Gastroesophageal sphincter (tissue), 4 donors: ENCODE measurements around the gene ATRN. TPM values are rescaled to one million over a fixed set of nuclear protein-coding genes. Genes with fewer than 3 reads are reported as not detected.

Experiments
- ATAC-seq: fragments of 150-250 bp; one replicate; pipeline ENCODE4 v1.9.1; 2016; ENCODE audit warnings: mild to moderate bottlenecking, moderate library complexity
- H3K27ac ChIP-seq, 4 donors: fragments of 200-600 bp; sonication (generic) in 3 of 4; 1 replicate in 3 of 4; 2 replicates in 1 of 4; pipeline ENCODE4 v1.5.1; 2016 to 2019
- H3K27me3 ChIP-seq: fragments of 200-600 bp; sonication (generic); one replicate; pipeline ENCODE4 v1.5.1; 2019
- H3K36me3 ChIP-seq, 2 donors: fragments of 200-600 bp; sonication (generic); one replicate each; pipeline ENCODE4 v1.5.1; 2019; ENCODE audit warnings: control low read depth in 1 of 2
- H3K4me1 ChIP-seq, 3 donors: fragments of 200-600 bp; sonication (generic); 1 replicate in 2 of 3; 2 replicates in 1 of 3; pipeline ENCODE4 v1.5.1; 2016 to 2019; ENCODE audit warnings: control low read depth in 2 of 3
- H3K4me3 ChIP-seq, 2 donors: fragments of 200-600 bp; sonication (generic); one replicate each; pipeline ENCODE4 v1.5.1; 2019; ENCODE audit warnings: mild to moderate bottlenecking in 1 of 2, moderate library complexity in 1 of 2
- H3K9me3 ChIP-seq, 3 donors: fragments of 200-600 bp; sonication (generic); one replicate each; pipeline ENCODE4 v1.5.1; 2017 to 2019; ENCODE audit warnings: control low read depth in 2 of 3
- EP300 ChIP-seq: sonication (generic); formaldehyde crosslinking; IDR thresholded peaks from one replicate; pipeline ENCODE4 v1.6.1; 2017; ENCODE audit warnings: antibody characterized with exemption, mild to moderate bottlenecking
- POLR2A ChIP-seq, 2 donors: fragments of 450-650 bp; IDR thresholded peaks; one replicate each; pipeline ENCODE4 v1.6.1; 2017; ENCODE audit warnings: antibody characterized with exemption in 2 of 2, mild to moderate bottlenecking in 2 of 2, moderate library complexity in 1 of 2
- POLR2AphosphoS5 ChIP-seq: sonication (generic); formaldehyde crosslinking; IDR thresholded peaks from one replicate; pipeline ENCODE4 v1.6.1; 2017; ENCODE audit warnings: antibody characterized with exemption
- whole genome bisulfite sequencing, 2 donors: methylation state at CpG; one replicate each; pipeline ENCODE4 v1.1.5; 2018; ENCODE audit warnings: low coverage in 1 of 2; 5-methylcytosine and 5-hydroxymethylcytosine counted together
- total RNA-seq, 4 donors: library from RNA; depleted of rRNA; stranded (reverse); fragments of >200 nt; gene quantifications; one replicate each; pipeline ENCODE4 v1.1.0, GENCODE V29; 2016
- TF ChIP-seq, protein P1 (sequence below), 4 experiments: fragments of 200-600 bp in 2 of 4; fragments of 450-650 bp in 2 of 4; sonication (generic) in 1 of 4; IDR thresholded peaks; one replicate each; pipeline ENCODE4 v1.5.1; 2017 to 2019; ENCODE audit warnings: antibody characterized with exemption in 4 of 4, mild to moderate bottlenecking in 2 of 4, moderate library complexity in 2 of 4

ATRN gene
- total RNA-seq, 4 donors from 2014 or later, result 16.7 to 22.2 (median 19.4) TPM

GRCh38 chr20:3431109-3431508 lies 39.7 kb upstream of the ATRN start:
- Histone ChIP-seq H3K9me3 (no peaks in the 10 kb centered on the region), H3K27ac (no peak overlapping the region), H3K27me3 (no peaks in the 10 kb centered on the region), H3K4me3 (no peak overlapping the region), H3K4me1 (no peaks in the 10 kb centered on the region), H3K36me3 (no peaks in the 10 kb centered on the region)
- ATAC-seq, result no peak
- no peak for TF ChIP-seq POLR2A (IDR thresholded peaks at IDR 0.05)
- TF ChIP-seq, protein P1, sequence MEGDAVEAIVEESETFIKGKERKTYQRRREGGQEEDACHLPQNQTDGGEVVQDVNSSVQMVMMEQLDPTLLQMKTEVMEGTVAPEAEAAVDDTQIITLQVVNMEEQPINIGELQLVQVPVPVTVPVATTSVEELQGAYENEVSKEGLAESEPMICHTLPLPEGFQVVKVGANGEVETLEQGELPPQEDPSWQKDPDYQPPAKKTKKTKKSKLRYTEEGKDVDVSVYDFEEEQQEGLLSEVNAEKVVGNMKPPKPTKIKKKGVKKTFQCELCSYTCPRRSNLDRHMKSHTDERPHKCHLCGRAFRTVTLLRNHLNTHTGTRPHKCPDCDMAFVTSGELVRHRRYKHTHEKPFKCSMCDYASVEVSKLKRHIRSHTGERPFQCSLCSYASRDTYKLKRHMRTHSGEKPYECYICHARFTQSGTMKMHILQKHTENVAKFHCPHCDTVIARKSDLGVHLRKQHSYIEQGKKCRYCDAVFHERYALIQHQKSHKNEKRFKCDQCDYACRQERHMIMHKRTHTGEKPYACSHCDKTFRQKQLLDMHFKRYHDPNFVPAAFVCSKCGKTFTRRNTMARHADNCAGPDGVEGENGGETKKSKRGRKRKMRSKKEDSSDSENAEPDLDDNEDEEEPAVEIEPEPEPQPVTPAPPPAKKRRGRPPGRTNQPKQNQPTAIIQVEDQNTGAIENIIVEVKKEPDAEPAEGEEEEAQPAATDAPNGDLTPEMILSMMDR (IDR thresholded peaks at IDR 0.05), result no peak
- TF ChIP-seq POLR2AphosphoS5, result no peak
- TF ChIP-seq EP300, result no peak
- WGBS, 2 donors, result 79 to 85% methylated on average over 3 to 4 of the region's 4 CpGs

- H3K9me3 ChIP-seq, result no peaks in the 10 kb centered on the region
- no peak overlapping the region for H3K27ac ChIP-seq
- 68% methylated on average over 2 of the region's 3 CpGs for WGBS, 2 donors
- no peaks in the 10 kb centered on the region for H3K36me3 ChIP-seq
- no peaks in the 10 kb centered on the region for H3K27me3 ChIP-seq
- H3K4me3 ChIP-seq, result no peak overlapping the region
- ATAC-seq, result no peak
- H3K4me1 ChIP-seq, result no peaks in the 10 kb centered on the region
- TF ChIP-seq, protein P1 (IDR thresholded peaks at IDR 0.05), result no peak
- TF ChIP-seq POLR2A (IDR thresholded peaks at IDR 0.05) (no peak), POLR2AphosphoS5 (no peak), EP300 (no peak)
These were observed 38.0 kb upstream of the ATRN start for GRCh38 chr20:3432844-3433243.

DNA sequence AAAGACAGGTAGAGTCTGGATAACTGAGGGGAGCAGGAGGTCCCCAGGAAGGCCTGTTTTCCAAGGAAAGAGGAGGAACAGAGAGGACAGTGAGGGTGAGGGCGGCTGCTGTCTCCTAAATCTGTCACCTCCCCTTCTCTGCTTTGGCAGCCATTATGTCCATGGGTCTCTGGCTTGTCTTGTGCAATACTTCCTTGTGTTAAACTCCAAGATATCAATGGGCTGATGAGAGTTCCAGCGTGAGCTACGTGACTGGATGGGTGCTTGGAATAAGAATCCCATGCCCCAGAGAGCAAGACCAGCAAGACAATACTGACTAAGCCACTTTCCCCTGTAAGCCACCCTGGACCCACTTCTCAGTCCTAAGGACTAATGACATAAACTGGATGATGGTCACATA lies 37.1 kb upstream of the ATRN start:
- Histone ChIP-seq H3K27ac (no peak overlapping the region), H3K9me3 (no peaks in the 10 kb centered on the region), H3K4me1 (no peaks in the 10 kb centered on the region), H3K4me3 (no peak overlapping the region), H3K36me3 (no peaks in the 10 kb centered on the region), H3K27me3 (no peaks in the 10 kb centered on the region)
- no peak for ATAC-seq
- 80 to 89% methylated on average over 1 to 3 of the region's 3 CpGs for WGBS, 2 donors
- TF ChIP-seq EP300 (no peak), POLR2AphosphoS5 (no peak)

GRCh38 chr20:3434232-3434631 lies 36.6 kb upstream of the ATRN start:
- H3K27me3 ChIP-seq, result no peaks in the 10 kb centered on the region
- 67 to 89% methylated on average over 3 to 4 of the region's 6 CpGs for WGBS, 2 donors
- TF ChIP-seq POLR2A (IDR thresholded peaks at IDR 0.05), result no peak
- no peak for TF ChIP-seq EP300
- TF ChIP-seq, protein P1 (IDR thresholded peaks at IDR 0.05), result no peak
- no peak for TF ChIP-seq POLR2AphosphoS5
- H3K4me1 ChIP-seq, result no peaks in the 10 kb centered on the region
- H3K4me3 ChIP-seq, result no peak overlapping the region
- H3K36me3 ChIP-seq, result no peaks in the 10 kb centered on the region
- no peaks in the 10 kb centered on the region for H3K9me3 ChIP-seq
- no peak overlapping the region for H3K27ac ChIP-seq
- no peak for ATAC-seq

GRCh38 chr20:3436864-3437574 lies 33.8 kb upstream of the ATRN start:
- H3K4me1 ChIP-seq, result no peaks in the 10 kb centered on the region
- WGBS, 2 donors, result 75% methylated on average over 2 of the region's 2 CpGs; no CpG with 5 or more reads in 1 of the 2 donors
- ATAC-seq, result no peak
- no peak overlapping the region for H3K27ac ChIP-seq
- TF ChIP-seq EP300 (no peak), POLR2A (IDR thresholded peaks at IDR 0.05) (no peak), POLR2AphosphoS5 (no peak)
- TF ChIP-seq, protein P1 (IDR thresholded peaks at IDR 0.05), result no peak
- H3K36me3 ChIP-seq, result no peaks in the 10 kb centered on the region
- H3K27me3 ChIP-seq, result no peaks in the 10 kb centered on the region
- no peaks in the 10 kb centered on the region for H3K9me3 ChIP-seq
- no peak overlapping the region for H3K4me3 ChIP-seq
